OCI-LY1 (cell line): Measurements from ENCODE around the gene CFAP46.

Experiments used
- H2AFZ ChIP-seq: fragments of 200-600 bp; sonication (generic), shearing (Covaris generic); 2 replicates; pipeline ENCODE4 v1.6.0; 2014; ENCODE audit warnings: antibody characterized with exemption, mild to moderate bottlenecking, low read length
- H3F3A ChIP-seq: fragments of 200-600 bp; sonication (generic), shearing (Covaris generic); 2 replicates; pipeline ENCODE4 v1.6.0; 2014; ENCODE audit warnings: mild to moderate bottlenecking, antibody characterized with exemption, low read length, moderate library complexity; ENCODE audit not compliant: insufficient read depth
- H3K27ac ChIP-seq: fragments of 200-600 bp; sonication (generic); 2 replicates; pipeline ENCODE4 v1.5.1; 2014; ENCODE audit warnings: low read length, mixed run types, mild to moderate bottlenecking, low read depth; ENCODE audit not compliant: poor library complexity, severe bottlenecking
- H3K27me3 ChIP-seq: fragments of 200-600 bp; sonication (generic); 2 replicates; pipeline ENCODE4 v1.6.0; 2014; ENCODE audit warnings: antibody characterized with exemption, mild to moderate bottlenecking, low read length, moderate library complexity; ENCODE audit not compliant: insufficient read depth
- H3K36me3 ChIP-seq: fragments of 200-600 bp; sonication (generic); 2 replicates; pipeline ENCODE4 v1.6.1; 2014; ENCODE audit warnings: mild to moderate bottlenecking, antibody characterized with exemption, low read length, moderate library complexity, mixed read lengths; ENCODE audit not compliant: insufficient read depth
- H3K4me1 ChIP-seq: fragments of 200-600 bp; sonication (generic); 2 replicates; pipeline ENCODE4 v1.5.1; 2014; ENCODE audit warnings: mild to moderate bottlenecking, low read length, moderate library complexity; ENCODE audit not compliant: insufficient read depth, severe bottlenecking
- H3K4me2 ChIP-seq: fragments of 200-600 bp; sonication (generic), shearing (Covaris generic); 2 replicates; pipeline ENCODE4 v1.6.1; 2014; ENCODE audit warnings: low read length
- H3K4me3 ChIP-seq: fragments of 200-600 bp; sonication (generic); 2 replicates; pipeline ENCODE4 v1.5.1; 2014; ENCODE audit warnings: low read length, low read depth, mild to moderate bottlenecking, mixed read lengths; ENCODE audit not compliant: poor library complexity, severe bottlenecking
- H3K79me2 ChIP-seq: fragments of 200-600 bp; shearing (Covaris generic); 2 replicates; pipeline ENCODE4 v1.6.1; 2016; ENCODE audit warnings: mixed run types, low read length, mixed read lengths; ENCODE audit not compliant: insufficient read depth
- H3K9ac ChIP-seq: fragments of 200-600 bp; sonication (generic), shearing (Covaris generic); 2 replicates; pipeline ENCODE4 v1.6.1; 2014; ENCODE audit warnings: mild to moderate bottlenecking, low read length, mixed read lengths
- H3K9me2 ChIP-seq: fragments of 200-600 bp; sonication (generic), shearing (Covaris generic); 2 replicates; pipeline ENCODE4 v1.6.1; 2014; ENCODE audit warnings: low read depth, mild to moderate bottlenecking, low read length, mixed read lengths
- H3K9me3 ChIP-seq: fragments of 200-600 bp; shearing (Covaris generic); 2 replicates; pipeline ENCODE4 v1.6.1; 2014; ENCODE audit warnings: low read length, mixed read lengths
- H4K20me1 ChIP-seq: fragments of 200-600 bp; sonication (generic), shearing (Covaris generic); 2 replicates; pipeline ENCODE4 v1.6.0; 2016; ENCODE audit warnings: mild to moderate bottlenecking, low read length; ENCODE audit not compliant: insufficient read depth
- EZH2 ChIP-seq: fragments of 200-600 bp; sonication (generic), shearing (Covaris generic); IDR thresholded peaks from 2 replicates; pipeline ENCODE4 v1.8.0; 2017; ENCODE audit warnings: borderline replicate concordance, mixed run types, mild to moderate bottlenecking, antibody characterized with exemption, low read length, moderate library complexity, mixed read lengths
- TF ChIP-seq, protein P1 (sequence below): fragments of 200-600 bp; sonication (generic), shearing (Covaris generic); IDR thresholded peaks from 2 replicates; pipeline ENCODE4 v1.5.1; 2017; ENCODE audit warnings: mild to moderate bottlenecking, antibody characterized with exemption, low read length, moderate library complexity, mixed read lengths

CFAP46 gene

DNA sequence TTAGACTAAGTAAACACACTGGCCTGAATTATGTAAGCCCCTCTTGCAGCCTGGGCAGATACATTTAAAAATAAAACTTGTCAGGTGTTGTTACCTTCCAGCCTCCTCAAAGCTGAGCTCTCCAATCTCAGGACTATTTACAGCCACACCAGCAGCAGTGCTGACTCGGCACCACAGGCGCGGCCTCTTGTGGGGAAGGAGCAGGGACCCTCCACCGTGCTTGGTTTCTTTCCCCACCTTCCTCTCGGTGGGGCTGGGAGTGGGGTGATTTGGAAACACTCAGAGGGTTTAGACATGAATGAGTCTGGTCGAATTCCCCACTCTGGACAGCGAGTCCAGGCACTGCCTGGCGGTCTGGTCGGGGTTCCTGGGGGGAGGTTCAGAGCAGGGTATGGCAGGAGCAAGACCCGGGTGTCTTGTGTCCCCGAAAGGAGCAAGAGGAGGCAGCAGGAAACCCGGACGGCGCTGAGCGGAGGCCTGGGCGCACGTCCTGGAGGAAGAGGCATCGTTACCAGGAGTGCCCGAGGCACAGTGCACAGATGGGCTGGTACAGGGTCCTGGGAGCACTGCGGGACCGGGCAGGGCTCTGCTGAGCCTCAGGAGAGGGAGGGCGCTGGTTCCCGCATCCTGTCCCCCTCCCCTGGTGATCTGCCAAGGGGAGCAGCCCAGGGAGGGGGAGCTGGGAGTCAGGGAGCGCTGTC lies 29.2 kb upstream of the CFAP46 start:
- Histone ChIP-seq H4K20me1 (no peaks in the 10 kb centered on the region), H3K27me3 (peaks cover 3% of the 10 kb centered on the region; the same call in 1 of the 2 replicates), H3F3A (no peaks in the 10 kb centered on the region), H3K9me2 (no peaks in the 10 kb centered on the region), H3K27ac (no peak overlapping the region), H3K36me3 (no peaks in the 10 kb centered on the region), H3K4me3 (no peak overlapping the region), H3K4me1 (no peaks in the 10 kb centered on the region), H3K9ac (no peak overlapping the region), H3K4me2 (no peak overlapping the region), H3K79me2 (no peaks in the 10 kb centered on the region), H3K9me3 (no peaks in the 10 kb centered on the region), H2AFZ (no peak overlapping the region)
- TF ChIP-seq, protein P1, sequence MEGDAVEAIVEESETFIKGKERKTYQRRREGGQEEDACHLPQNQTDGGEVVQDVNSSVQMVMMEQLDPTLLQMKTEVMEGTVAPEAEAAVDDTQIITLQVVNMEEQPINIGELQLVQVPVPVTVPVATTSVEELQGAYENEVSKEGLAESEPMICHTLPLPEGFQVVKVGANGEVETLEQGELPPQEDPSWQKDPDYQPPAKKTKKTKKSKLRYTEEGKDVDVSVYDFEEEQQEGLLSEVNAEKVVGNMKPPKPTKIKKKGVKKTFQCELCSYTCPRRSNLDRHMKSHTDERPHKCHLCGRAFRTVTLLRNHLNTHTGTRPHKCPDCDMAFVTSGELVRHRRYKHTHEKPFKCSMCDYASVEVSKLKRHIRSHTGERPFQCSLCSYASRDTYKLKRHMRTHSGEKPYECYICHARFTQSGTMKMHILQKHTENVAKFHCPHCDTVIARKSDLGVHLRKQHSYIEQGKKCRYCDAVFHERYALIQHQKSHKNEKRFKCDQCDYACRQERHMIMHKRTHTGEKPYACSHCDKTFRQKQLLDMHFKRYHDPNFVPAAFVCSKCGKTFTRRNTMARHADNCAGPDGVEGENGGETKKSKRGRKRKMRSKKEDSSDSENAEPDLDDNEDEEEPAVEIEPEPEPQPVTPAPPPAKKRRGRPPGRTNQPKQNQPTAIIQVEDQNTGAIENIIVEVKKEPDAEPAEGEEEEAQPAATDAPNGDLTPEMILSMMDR = no peak
- TF ChIP-seq EZH2 = no peak

DNA sequence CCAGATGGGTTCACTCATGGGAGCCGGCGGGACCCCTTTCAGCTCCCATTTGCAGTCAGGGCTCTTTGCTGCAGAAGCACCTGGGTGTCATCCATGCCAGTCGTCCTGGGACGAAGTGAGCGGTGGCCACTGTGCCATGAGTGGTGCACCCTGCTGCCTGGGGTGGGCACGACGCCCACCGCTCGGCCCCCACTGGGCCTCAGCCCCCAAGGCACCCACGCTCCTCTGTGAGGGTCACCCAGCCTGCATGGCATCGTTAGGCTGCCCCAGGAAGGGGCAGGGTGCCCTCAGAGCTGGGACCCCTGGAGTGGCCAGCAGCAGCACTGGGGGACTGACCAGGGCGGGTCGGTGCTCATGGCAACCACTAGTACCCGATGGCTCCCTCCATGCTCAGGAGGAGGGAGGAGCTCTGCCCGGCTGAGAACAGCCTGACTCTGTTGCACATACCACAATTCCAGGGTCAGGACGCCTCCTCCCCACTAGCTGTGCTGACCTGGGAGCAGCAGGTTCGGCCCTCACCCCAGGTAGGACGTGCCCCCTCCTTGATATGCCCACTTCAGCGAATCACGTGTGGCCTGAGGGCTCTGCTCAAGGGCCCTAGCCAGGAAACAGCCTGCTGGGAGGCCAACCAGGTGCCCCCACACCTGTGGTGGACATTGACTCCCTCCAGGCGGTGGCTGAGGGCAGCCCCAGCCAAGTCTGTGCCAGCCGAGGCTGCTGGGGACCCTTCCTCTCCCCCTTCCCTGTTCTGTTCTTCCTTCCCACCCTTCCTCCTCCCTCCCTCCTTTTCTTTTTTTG lies 28.5 kb upstream of the CFAP46 start:
- no peaks in the 10 kb centered on the region for H3K4me1 ChIP-seq

DNA sequence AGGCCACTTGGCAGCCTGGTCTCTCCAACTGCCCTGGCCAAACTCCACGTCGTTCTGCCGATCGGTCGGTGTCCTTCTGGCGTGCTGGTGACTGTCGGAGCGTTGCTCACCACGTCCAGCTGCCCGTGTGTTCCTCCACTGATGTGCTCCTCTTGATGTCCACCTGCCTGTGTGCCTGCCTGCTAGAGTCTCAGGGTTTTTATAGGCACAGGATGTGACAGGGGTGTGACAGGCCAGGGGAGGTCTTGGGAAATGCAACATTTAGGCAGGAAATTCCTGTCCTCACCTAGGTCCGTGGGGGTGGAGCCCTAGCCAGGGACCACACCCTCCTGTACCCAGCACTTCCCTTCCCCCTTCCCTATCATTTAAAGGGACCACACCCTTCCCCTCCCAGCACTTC lies 25.2 kb upstream of the CFAP46 start:
- Histone ChIP-seq H3F3A (no peaks in the 10 kb centered on the region), H3K4me3 (no peak overlapping the region), H3K4me1 (no peaks in the 10 kb centered on the region), H3K4me2 (no peak overlapping the region), H3K36me3 (no peaks in the 10 kb centered on the region), H2AFZ (no peak overlapping the region), H3K27me3 (peaks cover 3% of the 10 kb centered on the region; the same call in 1 of the 2 replicates), H3K27ac (no peak overlapping the region), H3K79me2 (no peaks in the 10 kb centered on the region), H3K9me2 (no peaks in the 10 kb centered on the region), H3K9ac (no peak overlapping the region), H4K20me1 (no peaks in the 10 kb centered on the region), H3K9me3 (no peaks in the 10 kb centered on the region)
- no peak for TF ChIP-seq EZH2
- TF ChIP-seq, protein P1 = no peak

More for the DNA sequence above, 28.5 kb upstream of the CFAP46 start:
- Histone ChIP-seq H3K27ac (no peak overlapping the region), H3K4me3 (no peak overlapping the region), H3K36me3 (no peaks in the 10 kb centered on the region), H3K79me2 (no peaks in the 10 kb centered on the region), H3K9me3 (no peaks in the 10 kb centered on the region), H3K27me3 (peaks cover 3% of the 10 kb centered on the region; the same call in 1 of the 2 replicates), H2AFZ (no peak overlapping the region), H3K4me2 (no peak overlapping the region), H3K9ac (no peak overlapping the region), H3F3A (no peaks in the 10 kb centered on the region), H3K9me2 (no peaks in the 10 kb centered on the region), H4K20me1 (no peaks in the 10 kb centered on the region)
- no peak for TF ChIP-seq EZH2
- TF ChIP-seq, protein P1 = no peak
